Sciatic nerve (tissue), 2 donors: ENCODE data around the gene CCDC28A. TPM values are rescaled to one million over a fixed set of nuclear protein-coding genes. Genes with fewer than 3 reads are reported as not detected.
"Not testable (repeated sequence)": the region's sequence is repeated elsewhere in the genome, so short reads cannot be mapped to it uniquely, and the experiment has no call there.

Experiments
- ATAC-seq: fragments of 200-7000 bp; cut with Tn5 transposase; one replicate; pipeline ENCODE4 v1.9.1; 2020; ENCODE audit warnings: mild to moderate bottlenecking, moderate library complexity
- DNase-seq: peaks from one replicate; pipeline ENCODE4 v3.0.0-alpha.2; 2020; ENCODE audit warnings: low spot score
- intact Hi-C: fragments of 100-400 bp; cut with DNase I; formaldehyde crosslinking; loops from one replicate; pipeline ENCODE4 v1.14.2; 2022
- total RNA-seq: library from RNA; stranded (reverse); fragmentation: NEBNext Ultra II Directional; extraction: Animal tissue kit (Norgen Biotek cat#: 25700); gene quantifications from one replicate; pipeline ENCODE4 v1.2.1, GENCODE V29; 2021
- donor health status: DM: no; HTN: no; CAD: no.
- donor health status: DM: no; HTN: no; CAD: no.

The CCDC28A gene
- 16.8 TPM for total RNA-seq

DNA sequence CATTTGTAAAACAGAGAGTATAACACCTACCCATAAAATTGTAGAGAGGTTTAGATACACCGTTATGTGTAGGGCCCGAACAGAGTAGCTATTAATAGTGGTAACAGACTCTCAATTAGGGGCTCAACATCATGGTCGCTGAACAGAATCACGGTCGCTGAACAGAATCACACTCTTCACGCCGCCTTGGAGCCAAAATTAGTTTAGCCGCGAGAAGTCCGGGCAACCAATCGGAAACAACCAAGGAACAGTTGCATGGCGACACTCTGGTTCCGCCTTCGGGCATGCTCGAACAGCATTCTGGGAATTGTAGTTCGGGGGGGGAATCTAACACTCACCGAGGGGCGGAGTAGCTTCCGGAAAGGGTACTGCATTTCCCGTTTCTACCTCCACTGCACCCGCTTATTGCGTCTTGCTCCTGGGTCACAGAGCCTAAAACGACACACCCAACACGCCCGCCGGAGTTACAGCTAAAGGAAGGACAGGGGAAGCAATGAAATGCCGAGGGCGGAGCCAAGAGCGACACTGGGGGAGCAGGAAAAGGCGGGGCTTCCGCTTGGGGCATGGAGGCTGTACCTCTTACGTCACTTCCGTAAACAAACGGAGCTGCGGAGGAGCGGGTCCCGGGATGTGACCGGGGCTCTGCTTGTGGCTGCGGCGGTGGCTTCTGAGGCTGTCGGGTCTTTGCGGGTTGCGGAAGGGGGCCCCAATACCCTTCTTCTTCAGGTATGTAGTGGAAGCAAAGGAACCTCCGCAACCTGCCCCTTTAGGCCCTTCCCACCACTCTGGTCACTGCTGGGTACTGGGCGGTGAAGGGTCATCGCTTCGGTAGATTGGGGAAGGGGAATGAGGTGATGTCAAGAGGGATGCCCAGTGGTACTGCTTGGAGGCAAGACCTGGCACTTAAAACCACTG is at the start of gene CCDC28A:
TSS of gene CCDC28A (plus strand) at position 593 of the 915 bp plus-strand sequence. CDS start 2,352 bp downstream, outside the sequence.
- ATAC-seq (peak; percentile 98), DNase-seq (peak; percentile 95)
- intact Hi-C loops: no loop called here

DNA sequence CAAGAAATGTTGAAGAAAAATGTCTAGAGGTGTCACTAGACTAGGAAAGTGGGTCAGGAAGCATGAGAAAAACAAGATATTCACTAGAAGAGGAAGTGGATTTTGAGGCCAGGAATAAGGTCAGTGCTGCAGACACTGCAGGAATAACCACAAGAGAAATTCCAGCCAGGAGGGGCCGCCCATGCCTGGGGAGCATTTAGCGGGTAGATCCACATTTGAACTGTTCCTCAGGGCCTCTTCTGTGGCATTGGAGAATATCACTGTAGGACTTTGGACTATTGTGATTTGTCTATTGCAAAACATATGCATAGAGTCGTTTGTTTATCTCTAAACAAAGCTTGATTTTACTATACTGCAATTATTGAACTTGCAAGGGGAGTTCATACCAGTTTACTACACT is 49.6 kb upstream of the CCDC28A start:
- ATAC-seq: peak; percentile 86
- intact Hi-C loops: no loop called here
- peak; percentile 71 for DNase-seq

DNA sequence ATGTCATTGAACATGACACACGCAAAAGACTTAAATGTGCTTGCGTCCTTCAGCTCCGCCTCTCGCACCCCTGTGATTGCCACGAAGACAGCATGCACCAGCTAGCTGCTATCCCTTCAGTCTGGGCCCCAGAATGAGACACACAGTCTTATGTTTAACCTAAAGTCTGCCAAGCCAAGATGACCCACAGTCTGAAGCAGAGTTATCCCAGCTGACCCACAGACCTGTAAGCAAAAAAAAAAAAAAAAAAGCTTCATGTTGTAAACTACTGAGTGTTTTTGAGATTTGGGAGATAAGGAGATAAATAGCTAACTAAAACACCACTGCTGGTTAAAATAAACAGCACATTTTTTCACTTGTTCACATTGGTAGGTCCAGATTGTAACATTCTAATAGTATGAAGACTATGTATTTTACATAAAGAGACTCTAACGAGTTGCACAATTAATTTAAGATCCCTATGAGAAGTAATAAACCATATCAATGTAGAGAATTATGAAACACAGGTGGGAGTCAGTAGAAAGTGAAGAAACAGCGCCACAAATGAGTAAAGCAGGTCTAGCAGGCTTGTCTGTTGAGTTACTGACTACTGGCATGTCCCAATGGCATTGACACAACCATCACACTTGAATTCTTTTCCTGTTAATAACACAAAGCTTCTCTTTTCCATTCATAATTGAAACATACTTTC is 47.4 kb upstream of the CCDC28A start:
- no peak for ATAC-seq
- no peak for DNase-seq
- intact Hi-C loops: no loop called here

DNA sequence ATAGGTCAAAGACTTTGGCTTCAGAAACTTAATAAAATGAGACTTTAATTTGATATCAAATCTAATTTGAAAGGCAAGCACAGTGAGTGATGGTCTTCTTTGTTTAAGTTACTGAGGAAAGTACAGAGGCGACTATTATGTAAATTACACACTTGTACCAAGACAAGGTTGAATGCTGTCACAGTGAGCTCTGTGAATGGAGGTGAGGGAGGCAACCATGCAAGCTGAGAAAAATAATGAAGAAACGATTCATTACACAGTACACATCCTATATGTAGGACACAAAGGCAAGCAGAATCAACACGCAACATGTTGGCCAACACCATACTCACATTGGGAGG is 46.8 kb upstream of the CCDC28A start:
- intact Hi-C loops: no loop called here
- ATAC-seq (no peak), DNase-seq (no peak)

DNA sequence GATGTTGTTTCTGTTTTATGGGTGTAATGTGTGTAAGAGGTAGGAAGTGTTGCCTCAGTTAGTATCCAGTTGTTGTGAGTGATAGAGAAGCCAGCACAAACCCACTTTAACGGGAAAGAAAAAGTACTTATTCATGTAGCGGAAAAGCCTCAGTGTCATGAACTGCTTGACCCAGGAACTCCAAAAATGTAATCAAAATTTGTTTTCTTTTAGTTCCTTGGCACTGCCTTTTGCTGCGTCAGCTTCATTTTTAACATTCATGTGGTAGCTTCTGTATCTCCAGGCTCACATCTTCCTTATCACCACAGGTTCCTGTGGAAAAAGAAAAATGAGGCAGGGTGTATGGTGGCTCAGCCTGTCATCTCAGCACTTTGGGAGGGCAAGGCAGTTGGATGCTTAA is 46.4 kb upstream of the CCDC28A start:
- intact Hi-C loops: no loop called here
- DNase-seq (no peak), ATAC-seq (peak; percentile 58)

DNA sequence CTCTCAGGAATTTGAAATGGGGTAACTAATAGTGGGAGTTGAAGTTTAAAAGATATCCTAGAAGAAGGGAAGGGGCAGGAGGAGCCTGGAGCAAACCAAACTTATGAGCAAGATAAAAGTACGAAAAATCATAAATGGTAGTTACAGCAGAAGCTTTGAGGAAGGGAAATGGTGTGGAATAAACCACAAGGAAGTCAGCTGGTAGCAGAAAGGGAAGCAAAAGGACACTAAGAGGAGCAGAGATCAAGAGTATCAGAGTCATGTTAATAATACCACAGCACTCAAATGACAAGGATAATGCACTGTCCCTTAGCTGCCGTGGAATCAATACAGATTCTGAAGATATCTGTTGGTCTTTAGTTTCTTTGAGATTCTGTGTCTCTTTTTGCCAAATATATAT is 44.9 kb upstream of the CCDC28A start:
- ATAC-seq (peak; percentile 43), DNase-seq (no peak)
- intact Hi-C loops: no loop called here

DNA sequence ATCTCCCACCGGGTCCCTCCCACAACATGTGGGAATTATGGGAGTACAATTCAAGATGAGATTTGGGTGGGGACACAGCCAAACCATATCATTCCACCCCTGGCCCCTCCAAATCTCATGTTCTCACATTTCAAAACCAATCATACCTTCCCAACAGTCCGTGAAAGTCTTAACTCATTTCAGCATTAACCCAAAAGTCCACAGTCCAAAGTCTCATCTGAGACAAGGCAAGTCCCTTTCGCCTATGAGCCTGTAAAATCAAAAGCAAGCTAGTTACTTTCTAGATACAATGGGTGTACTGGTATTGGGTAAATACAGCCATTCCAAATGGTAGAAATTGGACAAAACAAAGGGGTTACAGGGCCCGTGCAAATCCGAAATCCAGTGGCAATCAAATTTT is 43.5 kb upstream of the CCDC28A start:
- intact Hi-C loops, ATAC-seq, DNase-seq: not testable (repeated sequence)

DNA sequence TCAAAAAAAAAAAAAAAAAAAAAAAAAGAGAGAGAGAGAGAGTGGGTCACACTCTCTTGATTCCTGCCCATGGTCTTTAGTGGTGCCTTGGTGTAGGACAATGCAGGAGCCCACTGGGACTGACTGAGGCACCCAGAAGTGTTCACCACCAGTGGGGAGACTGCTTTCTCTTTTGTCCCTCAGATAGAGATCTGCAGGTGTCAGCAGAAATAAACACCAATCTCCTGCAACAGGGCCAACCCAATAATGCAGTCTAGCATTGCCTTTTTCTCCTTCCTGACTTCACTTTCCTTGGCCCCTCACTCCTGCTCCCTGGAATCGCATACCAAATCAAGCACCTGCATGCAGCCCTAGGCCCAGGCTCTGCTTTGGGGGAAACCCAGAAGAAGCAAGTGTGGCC is 39.0 kb upstream of the CCDC28A start:
- no peak for DNase-seq
- intact Hi-C loops: no loop called here
- ATAC-seq: no peak

DNA sequence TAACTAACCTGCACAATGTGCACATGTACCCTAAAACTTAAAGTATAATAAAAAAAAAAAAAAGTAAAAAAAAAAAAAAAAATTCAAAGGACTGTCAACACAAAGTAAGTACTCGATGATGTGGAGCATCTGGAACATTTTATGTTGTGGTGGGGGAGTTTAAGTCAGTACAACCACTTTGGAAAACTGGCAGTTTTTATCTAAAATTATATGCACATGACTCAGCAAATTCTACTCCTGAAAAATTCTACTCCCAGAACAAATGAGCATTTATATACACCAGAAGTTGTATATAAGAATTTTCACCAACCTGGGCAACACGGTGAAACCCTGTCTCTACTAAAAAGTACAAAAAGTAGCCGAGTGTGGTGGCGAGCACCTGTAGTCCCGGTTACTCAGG is 36.9 kb upstream of the CCDC28A start:
- ATAC-seq (no peak), DNase-seq (no peak)
- intact Hi-C loops: no loop called here

DNA sequence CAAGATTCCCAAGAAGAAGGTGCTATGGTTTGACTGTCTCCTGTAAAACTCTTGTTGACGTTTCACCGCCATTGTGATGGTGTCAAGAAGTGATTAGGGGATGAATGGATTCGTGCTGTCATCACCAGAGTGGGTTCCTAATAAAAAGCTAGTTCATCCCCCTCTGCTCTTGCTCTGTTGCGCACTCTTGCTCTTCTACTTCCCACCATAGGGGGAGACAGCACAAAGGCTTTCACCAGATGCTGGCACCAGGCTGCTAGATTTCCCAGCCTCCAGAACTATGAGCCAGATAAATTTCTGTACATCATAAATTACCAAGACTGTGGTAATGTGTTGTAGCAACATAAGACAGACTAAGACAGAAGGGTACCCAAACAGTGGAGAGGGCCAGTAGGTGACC is 21.6 kb upstream of the CCDC28A start:
- ATAC-seq (no peak), DNase-seq (no peak)
- intact Hi-C loops: no loop called here

DNA sequence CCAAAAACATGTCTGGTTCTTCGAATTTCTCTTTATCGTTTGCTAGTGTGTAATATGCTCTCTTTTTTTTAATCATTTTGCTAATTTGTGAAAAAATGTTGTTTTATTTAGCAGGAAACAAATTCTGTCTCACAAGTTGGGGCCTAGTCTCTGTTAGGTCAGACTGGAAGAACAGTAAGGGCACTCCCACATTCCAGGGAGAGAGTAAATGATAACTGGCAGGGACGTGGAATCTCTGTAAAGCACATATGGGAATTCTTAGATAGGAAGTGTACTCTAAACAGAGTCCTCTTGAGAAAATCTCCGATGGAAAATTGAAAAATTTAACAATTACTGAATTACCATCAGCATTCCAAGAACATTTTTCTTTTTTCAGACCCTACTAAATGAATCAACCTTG is 16.4 kb upstream of the CCDC28A start:
- DNase-seq: no peak
- peak; percentile 45 for ATAC-seq
- intact Hi-C loops: no loop called here

DNA sequence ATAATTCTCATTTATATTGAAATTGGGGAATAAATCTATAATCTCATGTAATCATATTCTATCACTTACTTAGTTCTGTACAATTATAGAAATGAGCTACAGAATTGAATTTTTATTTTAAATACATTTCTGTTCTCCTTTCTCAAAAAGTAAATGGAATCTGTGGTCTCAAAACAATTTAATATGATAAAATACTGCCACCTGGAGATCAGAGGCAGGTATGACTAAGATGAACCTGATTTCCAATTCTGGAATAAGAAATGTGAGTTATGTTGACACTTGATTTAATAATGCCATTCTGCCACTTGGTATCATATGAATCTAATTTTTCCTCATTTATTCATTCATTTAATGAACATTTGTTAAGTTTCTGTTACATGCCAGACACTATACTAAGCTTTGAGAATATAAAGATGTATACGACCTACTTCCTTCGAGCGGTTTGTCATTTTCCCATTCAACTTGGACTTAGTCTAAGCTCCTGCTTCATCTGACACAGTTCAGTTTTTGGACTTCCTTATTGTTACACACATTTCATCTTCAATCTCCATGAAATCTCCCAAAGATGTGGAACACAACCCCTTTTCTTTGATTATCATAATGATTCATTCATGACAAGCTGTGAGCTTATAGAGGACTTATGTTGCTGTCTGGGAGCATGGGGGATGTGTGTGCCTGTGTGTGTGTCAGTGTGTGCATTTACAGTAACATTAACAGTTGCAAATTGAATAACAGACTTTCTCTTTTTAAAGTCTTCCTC is 7.5 kb upstream of the CCDC28A start:
- DNase-seq (no peak), ATAC-seq (no peak)
- intact Hi-C loops: no loop called here

DNA sequence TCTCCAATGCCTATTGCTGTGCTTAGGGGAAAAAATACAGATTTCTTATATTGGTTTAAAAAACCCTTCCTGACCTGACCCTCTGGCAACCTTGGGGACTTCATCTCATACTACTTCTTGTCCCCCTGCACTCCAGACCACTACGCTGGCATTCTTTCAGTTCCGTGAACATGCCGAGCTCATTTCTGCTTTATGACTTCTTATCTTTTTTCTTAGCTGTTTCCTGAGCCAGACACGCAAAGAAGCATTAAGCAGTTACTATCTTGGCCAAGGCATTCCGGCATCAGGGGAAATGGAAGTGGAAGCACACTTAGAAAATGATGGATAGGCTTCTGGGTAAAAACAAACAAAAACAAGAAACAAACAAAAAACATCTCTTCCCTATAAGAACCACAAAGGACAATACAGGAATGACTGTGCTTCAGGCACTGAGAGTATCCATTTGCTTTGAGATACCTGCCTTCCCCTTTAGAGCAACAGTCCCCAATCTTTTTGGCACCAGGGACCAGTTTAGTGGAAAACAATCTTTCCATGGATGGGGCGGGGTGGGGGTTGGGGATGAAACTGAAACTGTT is 4.4 kb upstream of the CCDC28A start:
- ATAC-seq (no peak), DNase-seq (no peak)
- intact Hi-C loops: no loop called here

DNA sequence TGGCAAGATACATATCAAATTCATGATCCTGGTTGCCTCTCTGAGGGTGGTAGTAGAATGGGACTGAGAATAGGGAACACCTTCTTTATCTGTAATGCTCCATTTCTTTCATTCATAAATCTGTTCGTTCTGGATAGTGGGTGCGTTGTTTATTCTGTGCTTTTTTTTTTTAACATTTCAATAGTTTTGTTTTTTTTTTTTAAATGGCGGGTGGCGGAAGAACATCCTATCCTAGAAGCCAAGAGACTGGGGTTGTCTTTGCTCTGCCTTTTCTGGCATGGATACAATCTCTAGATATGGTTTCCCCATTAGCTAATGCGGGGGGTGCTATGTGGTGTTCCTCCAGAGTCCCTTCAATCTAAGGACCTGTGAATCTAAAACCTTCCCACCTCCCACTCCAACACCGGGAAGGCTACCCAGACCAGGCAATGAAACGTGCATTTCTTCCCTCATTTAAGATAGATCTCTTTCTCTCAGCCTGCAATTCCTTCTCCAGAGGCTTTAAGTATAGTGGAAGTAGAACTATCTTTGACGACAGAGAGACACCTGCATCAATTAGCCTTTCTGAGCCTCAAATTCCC is 883 bp upstream of the CCDC28A start:
- intact Hi-C loops: no loop called here
- ATAC-seq (no peak), DNase-seq (no peak)

DNA sequence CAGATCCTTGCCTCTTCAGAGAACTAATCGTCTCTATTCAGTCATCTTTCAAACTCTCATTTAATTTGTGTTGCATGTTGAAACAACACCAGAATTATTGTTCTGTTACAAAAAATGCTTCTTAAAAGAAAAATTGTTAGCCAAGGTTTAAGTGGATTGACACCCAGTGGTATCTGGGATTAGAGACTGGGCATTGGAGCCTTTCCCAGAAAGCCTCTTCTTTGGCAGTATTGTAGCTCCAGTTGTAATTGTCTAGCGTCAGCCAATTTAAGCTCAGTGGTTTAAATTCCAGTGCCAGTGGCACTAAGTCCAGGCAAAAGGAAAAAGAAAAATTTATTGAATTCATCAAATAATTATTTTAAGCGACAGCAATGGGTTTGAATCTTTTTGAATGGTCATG is 801 bp downstream of the CCDC28A start:
- no peak for DNase-seq
- ATAC-seq: no peak
- intact Hi-C loops: no loop called here

DNA sequence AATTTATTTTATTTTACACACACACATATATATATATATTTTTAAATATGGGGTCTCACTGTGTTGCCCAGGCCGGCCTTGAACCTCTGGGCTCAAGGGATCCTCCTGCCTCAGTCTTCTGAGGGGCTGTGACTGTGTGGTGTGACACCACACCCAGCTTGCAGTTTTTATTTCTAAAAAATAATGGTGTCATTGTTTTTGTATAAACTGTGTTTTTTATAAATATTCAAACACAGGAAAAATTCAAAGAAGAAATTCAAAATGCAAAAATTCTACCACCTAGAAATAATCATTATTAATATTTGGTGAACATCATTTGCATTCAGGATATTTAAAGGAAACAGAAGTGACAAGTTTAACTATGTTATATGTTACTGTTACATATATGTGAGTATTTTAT is 3.1 kb downstream of the CCDC28A start:
- no peak for DNase-seq
- intact Hi-C loops: no loop called here
- no peak for ATAC-seq

DNA sequence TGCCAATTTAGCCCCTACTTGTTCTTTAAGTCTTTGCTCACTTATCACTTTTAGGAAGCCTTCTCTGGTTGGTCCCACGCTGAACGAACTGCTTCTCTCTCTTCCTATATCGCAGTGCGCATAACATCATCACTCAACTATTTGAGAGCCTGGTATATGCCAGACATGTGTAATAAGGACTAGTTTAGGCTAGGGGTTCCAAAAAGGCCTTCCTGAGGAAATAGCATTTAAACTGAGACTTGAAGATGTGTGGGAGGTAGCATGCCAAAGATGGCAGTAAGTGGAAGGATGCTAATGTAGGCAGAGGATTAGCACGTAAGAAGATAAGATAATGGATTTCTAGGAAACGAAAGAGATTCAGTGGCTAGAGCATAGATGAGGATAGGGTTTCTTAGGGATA is 4.8 kb downstream of the CCDC28A start:
- intact Hi-C loops: no loop called here
- ATAC-seq: no peak
- no peak for DNase-seq

DNA sequence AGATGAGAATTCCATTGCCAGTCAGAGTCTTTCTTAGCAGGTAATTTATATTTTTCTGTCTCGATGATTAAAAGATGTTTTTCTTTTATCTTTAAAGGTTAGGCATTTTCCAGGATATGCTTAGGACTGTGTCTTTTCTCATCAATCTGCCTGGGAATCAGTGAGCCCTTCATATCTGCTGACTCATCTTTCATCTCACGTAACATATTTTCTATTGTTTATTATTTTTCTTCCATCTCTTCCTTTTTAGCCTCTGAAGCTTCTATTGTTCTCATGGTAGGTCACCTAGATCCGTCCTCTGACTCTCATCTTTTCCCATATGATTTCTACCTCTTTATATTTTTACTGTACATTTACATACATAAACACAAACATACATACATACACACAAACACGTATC is 8.7 kb downstream of the CCDC28A start:
- intact Hi-C loops: no loop called here
- no peak for ATAC-seq
- DNase-seq: no peak

DNA sequence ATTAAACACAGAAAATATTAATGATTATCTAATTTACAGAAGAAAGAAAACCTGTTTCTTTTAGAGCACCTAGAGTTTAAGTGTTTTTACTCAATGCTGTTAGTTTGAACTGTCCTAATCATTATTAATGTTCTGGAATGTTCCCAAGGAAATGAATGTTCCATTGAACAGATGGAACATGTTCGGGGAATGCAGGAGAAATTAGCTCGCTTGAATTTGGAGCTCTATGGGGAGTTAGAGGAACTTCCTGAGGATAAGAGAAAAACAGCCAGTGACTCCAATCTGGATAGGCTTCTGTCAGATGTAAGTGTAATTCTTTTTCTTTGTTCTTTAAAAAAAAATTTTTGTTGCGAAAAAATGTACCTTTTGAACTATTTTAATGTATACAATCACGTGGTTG is 11.5 kb downstream of the CCDC28A start:
- ATAC-seq (no peak), DNase-seq (no peak)
- intact Hi-C loops: no loop called here
